HUES64 (cell line): ENCODE results near the gene CYTL1.

Experiments
- H3K27ac ChIP-seq: 2 replicates; pipeline ENCODE4 v1.7.0; 2013; ENCODE audit warnings: low read depth, low read length, inconsistent platforms
- H3K27me3 ChIP-seq: 2 replicates; pipeline ENCODE4 v1.6.1; 2013; ENCODE audit warnings: mild to moderate bottlenecking, low read length; ENCODE audit not compliant: insufficient read depth
- H3K36me3 ChIP-seq: 2 replicates; pipeline ENCODE4 v1.6.1; 2013; ENCODE audit warnings: mild to moderate bottlenecking, low read length; ENCODE audit not compliant: insufficient read depth
- H3K4me1 ChIP-seq: 2 replicates; pipeline ENCODE4 v1.6.1; 2013; ENCODE audit warnings: mild to moderate bottlenecking, low read length, moderate library complexity; ENCODE audit not compliant: insufficient read depth
- H3K4me3 ChIP-seq: 2 replicates; pipeline ENCODE4 v1.5.1; 2013; ENCODE audit warnings: mild to moderate bottlenecking, low read length, moderate library complexity
- H3K9ac ChIP-seq: 2 replicates; pipeline ENCODE4 v1.6.1; 2013; ENCODE audit warnings: mild to moderate bottlenecking, low read depth, low read length
- H3K9me3 ChIP-seq: 2 replicates; pipeline ENCODE4 v1.6.1; 2013; ENCODE audit warnings: low read depth, low read length; ENCODE audit not compliant: insufficient read depth
- WGBS: fragments of 150-250, 120-280 bp; methylation state at CpG from one replicate; pipeline ENCODE4 v1.1.7; 2013; ENCODE audit warnings: missing lambda C conversion rate; 5-methylcytosine and 5-hydroxymethylcytosine counted together

CYTL1 gene

DNA sequence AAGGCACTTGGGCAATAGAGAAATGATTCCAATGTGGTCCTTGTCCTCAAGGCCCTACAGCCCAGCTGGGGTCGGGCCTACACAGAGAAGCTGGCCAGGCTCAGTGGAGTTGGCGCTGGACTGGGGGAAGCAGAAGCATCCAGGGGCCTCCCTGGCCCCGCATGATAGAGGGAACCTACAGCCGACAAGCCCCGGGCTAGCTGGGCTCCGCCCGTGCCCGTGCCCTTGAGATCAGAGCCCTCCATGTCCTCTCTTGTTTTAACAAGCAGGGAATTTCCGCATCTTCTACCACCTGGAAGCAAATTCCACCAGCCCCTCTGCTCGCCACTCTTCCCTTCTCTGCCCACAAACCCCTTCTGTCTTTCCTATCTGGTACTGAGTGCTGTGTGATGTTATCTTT is 31.6 kb downstream of the CYTL1 start:
- 84% methylated on average over 10 of the region's 10 CpGs for WGBS
- Histone ChIP-seq H3K4me1 (no peaks in the 10 kb centered on the region), H3K9me3 (no peaks in the 10 kb centered on the region), H3K27ac (no peak overlapping the region), H3K36me3 (no peaks in the 10 kb centered on the region), H3K4me3 (no peak overlapping the region), H3K27me3 (no peaks in the 10 kb centered on the region), H3K9ac (no peak overlapping the region)

DNA sequence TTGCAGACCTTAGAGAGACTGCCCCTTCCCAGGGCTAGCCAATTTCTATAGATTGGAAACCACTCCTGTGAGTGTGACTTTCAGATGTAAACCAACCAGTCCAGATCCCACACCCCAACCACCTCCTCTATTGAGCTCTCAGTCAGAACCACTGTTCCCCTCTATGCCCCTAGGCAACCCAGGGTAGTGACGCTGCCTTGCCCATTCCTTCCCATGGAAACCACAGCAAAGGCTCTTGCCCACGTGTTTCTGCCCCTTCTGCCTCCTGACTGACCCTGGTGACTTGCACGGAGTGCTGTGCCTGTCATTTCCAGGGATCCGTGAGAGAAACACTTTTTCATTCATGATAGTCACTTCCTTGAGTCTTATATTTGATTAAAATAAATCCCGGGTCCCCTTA is 32.4 kb downstream of the CYTL1 start:
- Histone ChIP-seq H3K4me3 (no peak overlapping the region), H3K9ac (no peak overlapping the region), H3K36me3 (no peaks in the 10 kb centered on the region), H3K4me1 (no peaks in the 10 kb centered on the region), H3K27me3 (no peaks in the 10 kb centered on the region), H3K27ac (no peak overlapping the region), H3K9me3 (no peaks in the 10 kb centered on the region)
- WGBS: 79% methylated on average over 5 of the region's 5 CpGs

DNA sequence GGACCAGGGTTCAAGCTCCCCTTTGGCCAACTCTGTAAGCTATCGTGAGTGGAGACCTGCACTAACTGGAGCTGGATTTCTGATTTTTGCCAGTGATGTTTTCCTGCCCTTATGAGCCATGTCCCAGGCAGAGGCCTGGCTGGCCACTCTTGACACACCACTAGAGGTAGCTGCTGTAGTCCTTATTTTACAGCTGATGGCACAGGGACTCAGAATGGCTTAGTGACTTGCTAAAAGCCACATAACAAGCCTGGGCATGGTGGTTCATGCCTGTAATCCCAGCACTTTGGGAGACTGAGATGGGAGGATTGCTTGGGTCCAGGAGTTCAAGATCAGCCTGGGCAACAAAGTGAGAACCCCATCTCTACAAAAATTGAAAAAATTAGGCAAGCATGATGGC is 33.4 kb downstream of the CYTL1 start:
- H3K9ac ChIP-seq: no peak overlapping the region
- no peak overlapping the region for H3K4me3 ChIP-seq
- no peaks in the 10 kb centered on the region for H3K36me3 ChIP-seq
- no peaks in the 10 kb centered on the region for H3K9me3 ChIP-seq
- H3K4me1 ChIP-seq: no peaks in the 10 kb centered on the region
- H3K27ac ChIP-seq: no peak overlapping the region
- 98% methylated on average over 1 of the region's 1 CpG for WGBS
- H3K27me3 ChIP-seq: no peaks in the 10 kb centered on the region

DNA sequence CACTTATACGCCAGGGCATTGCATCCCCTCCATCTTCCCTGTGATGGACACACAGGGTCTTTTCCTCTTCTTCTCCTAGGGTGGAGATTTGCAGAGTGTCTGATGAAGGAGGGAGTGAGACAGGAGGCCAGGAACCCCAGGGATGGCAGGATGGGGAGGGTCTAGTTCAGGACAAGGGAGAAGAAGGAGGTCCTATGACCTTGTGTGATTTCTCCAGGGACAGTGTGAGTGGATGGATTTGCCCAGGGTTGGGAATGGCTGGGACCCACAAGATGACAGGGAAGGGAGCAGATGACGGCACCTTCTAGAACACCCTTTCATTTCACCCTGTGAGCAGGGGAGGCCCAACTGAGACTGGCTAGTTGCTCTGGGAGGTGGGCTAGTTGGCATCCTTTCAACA is 34.2 kb downstream of the CYTL1 start:
- Histone ChIP-seq H3K27ac (no peak overlapping the region), H3K4me3 (no peak overlapping the region), H3K27me3 (no peaks in the 10 kb centered on the region), H3K36me3 (no peaks in the 10 kb centered on the region), H3K9ac (no peak overlapping the region), H3K9me3 (no peaks in the 10 kb centered on the region), H3K4me1 (no peaks in the 10 kb centered on the region)
- 100% methylated on average over 1 of the region's 2 CpGs for WGBS

DNA sequence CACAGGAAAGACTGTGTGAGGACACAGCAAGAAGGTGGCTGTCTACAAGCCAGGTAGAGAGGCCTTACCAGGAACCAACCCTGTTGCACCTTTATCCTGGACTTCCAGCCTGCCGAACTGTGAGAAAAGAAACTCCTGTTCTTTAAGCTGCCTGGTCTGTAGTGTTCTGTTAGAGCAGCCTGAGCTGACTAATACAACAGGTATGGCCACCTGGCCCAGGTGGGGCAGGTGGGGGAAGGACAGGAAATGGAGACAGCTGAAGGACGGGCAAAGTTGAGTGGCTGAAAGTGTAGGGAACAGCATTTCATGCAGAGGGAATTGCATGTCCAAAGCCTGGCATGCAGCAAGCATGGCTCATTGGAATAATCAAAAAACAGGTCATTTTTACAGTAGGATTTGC is 35.1 kb downstream of the CYTL1 start:
- Histone ChIP-seq H3K9me3 (no peaks in the 10 kb centered on the region), H3K4me1 (no peaks in the 10 kb centered on the region), H3K9ac (no peak overlapping the region), H3K4me3 (no peak overlapping the region), H3K27ac (no peak overlapping the region), H3K27me3 (no peaks in the 10 kb centered on the region), H3K36me3 (no peaks in the 10 kb centered on the region)
- 89% methylated on average over 2 of the region's 2 CpGs for whole genome bisulfite sequencing

DNA sequence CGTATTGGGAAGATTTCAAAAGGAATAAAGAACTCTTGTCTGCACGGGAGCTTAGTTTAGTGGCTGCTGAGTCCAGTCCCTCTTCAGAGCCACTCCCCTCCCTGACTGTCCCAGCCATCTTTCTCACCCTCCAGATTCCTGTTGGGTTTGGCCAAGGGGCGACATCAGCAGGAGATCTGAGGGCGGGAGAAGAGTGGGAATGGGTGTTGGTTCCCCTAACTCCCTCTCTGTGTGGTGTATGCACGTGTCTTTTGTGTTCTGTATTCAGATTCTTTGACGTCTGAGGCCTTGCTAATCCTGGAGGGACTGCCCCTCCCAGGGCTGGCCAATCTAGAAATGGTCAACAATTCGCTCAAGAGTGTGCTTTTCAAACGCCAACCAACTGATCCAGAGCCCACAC is 37.4 kb downstream of the CYTL1 start:
- no peaks in the 10 kb centered on the region for H3K4me1 ChIP-seq
- H3K36me3 ChIP-seq: no peaks in the 10 kb centered on the region
- H3K4me3 ChIP-seq: no peak overlapping the region
- H3K9ac ChIP-seq: no peak overlapping the region
- peaks cover 12% of the 10 kb centered on the region; the same call in 1 of the 2 replicates for H3K9me3 ChIP-seq
- H3K27ac ChIP-seq: no peak overlapping the region
- H3K27me3 ChIP-seq: no peaks in the 10 kb centered on the region
- 83% methylated on average over 8 of the region's 8 CpGs for WGBS

DNA sequence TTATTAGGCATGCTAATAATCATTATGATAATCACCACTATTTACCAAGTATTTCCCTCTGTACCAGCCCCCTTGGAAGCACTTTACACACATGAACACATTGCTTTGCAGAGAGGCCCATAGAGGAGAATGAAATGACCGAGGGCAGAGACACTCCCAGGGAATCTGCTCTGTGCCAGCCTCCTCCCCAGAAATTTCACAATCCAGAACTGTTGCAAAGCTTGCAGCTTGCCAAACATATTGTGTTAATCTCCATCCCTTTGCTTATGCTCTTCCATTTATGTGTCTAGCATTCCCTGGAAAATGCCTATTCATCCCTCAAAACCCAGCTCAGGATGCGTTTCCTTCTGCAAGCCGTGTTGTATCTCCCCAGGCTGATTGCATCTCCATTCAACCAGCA is 37.8 kb downstream of the CYTL1 start:
- Histone ChIP-seq H3K9me3 (peaks cover 14% of the 10 kb centered on the region; the same call in 1 of the 2 replicates), H3K27ac (no peak overlapping the region), H3K36me3 (no peaks in the 10 kb centered on the region), H3K9ac (no peak overlapping the region), H3K4me3 (no peak overlapping the region), H3K4me1 (no peaks in the 10 kb centered on the region), H3K27me3 (no peaks in the 10 kb centered on the region)
- 93% methylated on average over 3 of the region's 3 CpGs for WGBS

DNA sequence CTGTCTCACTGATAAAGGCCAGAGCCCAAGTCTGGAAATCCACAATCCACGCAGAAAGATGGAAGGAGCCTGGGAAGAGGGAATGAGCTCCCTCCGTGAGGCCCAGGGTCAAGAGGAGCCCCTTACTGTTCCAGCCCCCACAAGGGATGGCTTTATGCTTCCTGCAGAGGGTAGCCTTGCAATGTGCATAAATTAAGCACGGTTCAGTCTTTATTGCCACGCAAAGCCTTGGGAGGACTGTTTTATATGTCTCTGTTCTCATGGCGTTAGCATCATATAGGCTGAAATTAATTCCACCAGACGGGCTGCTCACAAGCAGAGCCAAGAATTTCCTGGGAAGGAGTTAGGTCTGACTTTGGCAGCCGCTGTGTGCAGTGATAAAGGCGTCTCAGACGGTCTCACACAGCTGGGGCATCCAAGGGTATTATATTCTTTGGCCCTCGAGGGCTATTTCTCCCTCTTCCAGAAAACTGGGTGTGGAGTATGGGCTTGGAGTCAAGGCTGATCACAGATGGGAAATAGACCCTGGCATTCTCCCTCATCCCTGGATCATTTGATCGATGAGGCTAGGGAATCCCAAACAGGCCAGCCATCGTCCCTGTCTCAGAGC is 38.5 kb downstream of the CYTL1 start:
- H3K4me1 ChIP-seq: no peaks in the 10 kb centered on the region
- no peaks in the 10 kb centered on the region for H3K27me3 ChIP-seq
- H3K4me3 ChIP-seq: no peak overlapping the region
- H3K9ac ChIP-seq: no peak overlapping the region
- no peaks in the 10 kb centered on the region for H3K36me3 ChIP-seq
- WGBS: 85% methylated on average over 12 of the region's 12 CpGs
- H3K27ac ChIP-seq: no peak overlapping the region
- H3K9me3 ChIP-seq: peaks cover 21% of the 10 kb centered on the region

DNA sequence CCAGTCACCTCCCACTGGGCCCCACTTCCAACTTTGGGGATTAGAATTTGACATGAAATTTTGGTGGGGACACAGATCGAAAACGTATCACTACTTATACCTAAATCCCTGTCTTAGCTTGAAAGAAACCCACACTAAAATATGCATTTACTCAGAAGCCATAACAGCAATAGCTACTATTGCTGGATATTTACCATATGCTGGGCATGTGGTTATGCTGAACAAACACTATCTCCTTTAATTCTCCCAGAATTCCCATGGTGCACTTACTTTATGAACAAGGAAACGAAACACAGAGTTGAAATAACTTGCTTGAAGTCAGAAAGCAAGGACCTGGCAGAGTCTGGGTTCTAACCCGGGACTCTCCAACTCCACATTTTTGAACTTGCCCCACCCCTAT is 39.3 kb downstream of the CYTL1 start:
- 81% methylated on average over 4 of the region's 4 CpGs for WGBS
- Histone ChIP-seq H3K9me3 (peaks cover 29% of the 10 kb centered on the region), H3K4me1 (no peaks in the 10 kb centered on the region), H3K27me3 (no peaks in the 10 kb centered on the region), H3K9ac (no peak overlapping the region), H3K36me3 (no peaks in the 10 kb centered on the region), H3K4me3 (no peak overlapping the region), H3K27ac (no peak overlapping the region)

DNA sequence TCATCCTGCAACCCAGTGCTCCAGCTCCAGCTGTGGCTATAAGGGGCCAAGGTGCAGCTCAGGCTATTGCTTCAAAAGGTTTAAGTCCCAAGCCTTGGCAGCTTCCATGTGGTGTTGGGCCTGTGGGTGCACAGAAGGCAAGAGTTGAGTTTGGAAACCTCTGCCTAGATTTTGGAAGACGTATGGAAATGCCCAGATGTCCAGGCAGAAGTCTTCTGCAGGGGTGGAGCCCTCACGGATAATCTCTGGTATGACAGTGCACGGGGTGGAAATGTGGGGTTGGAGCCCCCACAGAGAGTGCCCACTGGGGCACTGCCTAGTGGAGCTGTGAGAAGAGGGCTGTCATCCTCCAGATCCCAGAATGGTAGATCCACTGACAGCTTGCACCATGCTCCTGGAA is 44.5 kb downstream of the CYTL1 start:
- Histone ChIP-seq H3K27ac (no peak overlapping the region), H3K9ac (no peak overlapping the region), H3K36me3 (no peaks in the 10 kb centered on the region), H3K27me3 (no peaks in the 10 kb centered on the region), H3K9me3 (peaks cover 44% of the 10 kb centered on the region), H3K4me1 (no peaks in the 10 kb centered on the region), H3K4me3 (no peak overlapping the region)
- 80% methylated on average over 3 of the region's 3 CpGs for WGBS

DNA sequence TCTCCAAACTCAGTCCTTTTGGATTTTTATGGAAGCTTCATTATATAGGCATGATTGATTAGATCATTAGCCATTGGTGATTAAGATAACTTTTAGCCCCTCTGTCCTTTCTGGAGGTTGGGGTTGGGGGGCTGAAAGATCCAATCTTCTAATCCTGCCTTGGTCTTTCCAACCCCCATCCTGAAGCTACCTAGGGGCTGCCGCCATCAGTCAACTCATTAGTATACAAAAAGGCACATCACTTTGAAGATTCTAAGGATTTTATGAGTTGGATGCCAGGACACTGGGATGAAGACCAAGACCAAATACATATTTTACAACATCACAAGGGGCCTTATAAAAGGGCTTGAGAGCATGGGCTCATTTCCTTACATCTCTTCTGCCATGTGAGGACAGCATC is 47.5 kb downstream of the CYTL1 start:
- H3K36me3 ChIP-seq: no peaks in the 10 kb centered on the region
- no peaks in the 10 kb centered on the region for H3K27me3 ChIP-seq
- no peak overlapping the region for H3K9ac ChIP-seq
- H3K4me3 ChIP-seq: no peak overlapping the region
- WGBS: no CpG with 5 or more reads among the region's 1 CpG
- H3K4me1 ChIP-seq: no peaks in the 10 kb centered on the region
- H3K9me3 ChIP-seq: peaks cover 31% of the 10 kb centered on the region
- no peak overlapping the region for H3K27ac ChIP-seq

DNA sequence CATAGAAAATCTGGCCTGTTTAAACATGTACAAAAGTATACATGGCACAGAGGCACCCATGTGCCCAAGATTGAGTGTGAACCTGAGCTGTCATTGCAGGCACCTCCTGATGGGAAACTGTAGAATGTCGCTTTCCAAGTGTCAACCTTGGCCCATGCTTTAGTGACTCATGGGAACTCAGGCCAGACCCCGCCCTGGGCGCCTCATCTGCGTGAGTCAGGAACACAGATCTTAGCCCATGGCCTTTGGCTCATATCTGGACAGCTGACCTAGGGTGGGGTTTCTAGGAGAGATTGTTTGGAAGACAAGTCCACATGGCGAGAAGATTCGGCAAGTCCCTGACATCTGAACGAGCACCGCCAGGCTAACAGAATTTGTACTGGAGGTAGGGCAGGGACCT is 50.0 kb downstream of the CYTL1 start:
- Histone ChIP-seq H3K4me3 (no peak overlapping the region), H3K27me3 (no peaks in the 10 kb centered on the region), H3K9ac (no peak overlapping the region), H3K27ac (no peak overlapping the region), H3K36me3 (no peaks in the 10 kb centered on the region), H3K9me3 (peaks cover 9% of the 10 kb centered on the region; the same call in 1 of the 2 replicates), H3K4me1 (no peaks in the 10 kb centered on the region)
- 92% methylated on average over 8 of the region's 8 CpGs for WGBS
